ENCODE data around the gene PABPC1L.

GRCh38 chr20:44948107-44948506, 38.2 kb downstream of the PABPC1L start:
- TF ChIP-seq, protein P1, sequence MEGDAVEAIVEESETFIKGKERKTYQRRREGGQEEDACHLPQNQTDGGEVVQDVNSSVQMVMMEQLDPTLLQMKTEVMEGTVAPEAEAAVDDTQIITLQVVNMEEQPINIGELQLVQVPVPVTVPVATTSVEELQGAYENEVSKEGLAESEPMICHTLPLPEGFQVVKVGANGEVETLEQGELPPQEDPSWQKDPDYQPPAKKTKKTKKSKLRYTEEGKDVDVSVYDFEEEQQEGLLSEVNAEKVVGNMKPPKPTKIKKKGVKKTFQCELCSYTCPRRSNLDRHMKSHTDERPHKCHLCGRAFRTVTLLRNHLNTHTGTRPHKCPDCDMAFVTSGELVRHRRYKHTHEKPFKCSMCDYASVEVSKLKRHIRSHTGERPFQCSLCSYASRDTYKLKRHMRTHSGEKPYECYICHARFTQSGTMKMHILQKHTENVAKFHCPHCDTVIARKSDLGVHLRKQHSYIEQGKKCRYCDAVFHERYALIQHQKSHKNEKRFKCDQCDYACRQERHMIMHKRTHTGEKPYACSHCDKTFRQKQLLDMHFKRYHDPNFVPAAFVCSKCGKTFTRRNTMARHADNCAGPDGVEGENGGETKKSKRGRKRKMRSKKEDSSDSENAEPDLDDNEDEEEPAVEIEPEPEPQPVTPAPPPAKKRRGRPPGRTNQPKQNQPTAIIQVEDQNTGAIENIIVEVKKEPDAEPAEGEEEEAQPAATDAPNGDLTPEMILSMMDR (IDR thresholded peaks at IDR 0.05): no peak
- no peak for TF ChIP-seq POLR2A (IDR thresholded peaks at IDR 0.05)

Measured in body of pancreas (tissue), 4 donors.